NCI-H1436 treated with DMSO at 0.1 percent for 48 hours (cell line): Measurements from ENCODE around the gene DSC2.

ENCODE experiments used
- DNase-seq: peaks from one replicate; lab custom pipeline; 2025; lab: John Stamatoyannopoulos, UW

DSC2 gene

GRCh38 chr18:31098878-31099277 is 3.3 kb downstream of the DSC2 start:
- DNase-seq: no peak

GRCh38 chr18:31097666-31098065 is 4.6 kb downstream of the DSC2 start:
- DNase-seq: no peak

DNA sequence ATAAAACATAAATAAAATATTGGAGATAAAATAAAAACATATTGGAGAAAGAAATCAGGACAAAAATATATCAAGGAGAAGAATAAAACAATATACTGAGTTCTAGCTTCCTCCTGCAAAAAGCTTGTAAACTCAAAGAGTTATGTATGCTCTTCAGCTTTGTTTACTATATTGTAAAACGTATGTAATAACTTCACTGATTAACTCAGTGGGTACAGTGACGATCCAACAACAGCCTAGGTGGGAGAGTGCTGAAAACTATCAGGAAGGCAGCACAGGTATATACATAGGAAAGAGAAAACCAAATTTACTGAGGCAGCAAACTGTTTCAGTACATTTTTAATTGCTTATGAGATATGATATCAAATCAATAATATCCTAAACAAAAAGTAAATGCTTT is 8.3 kb downstream of the DSC2 start:
- no peak for DNase-seq

- no peak for DNase-seq
These were observed 8.9 kb downstream of the DSC2 start for GRCh38 chr18:31093294-31093693.

- no peak for DNase-seq
These were observed 10.9 kb downstream of the DSC2 start for GRCh38 chr18:31091350-31091749.

DNA sequence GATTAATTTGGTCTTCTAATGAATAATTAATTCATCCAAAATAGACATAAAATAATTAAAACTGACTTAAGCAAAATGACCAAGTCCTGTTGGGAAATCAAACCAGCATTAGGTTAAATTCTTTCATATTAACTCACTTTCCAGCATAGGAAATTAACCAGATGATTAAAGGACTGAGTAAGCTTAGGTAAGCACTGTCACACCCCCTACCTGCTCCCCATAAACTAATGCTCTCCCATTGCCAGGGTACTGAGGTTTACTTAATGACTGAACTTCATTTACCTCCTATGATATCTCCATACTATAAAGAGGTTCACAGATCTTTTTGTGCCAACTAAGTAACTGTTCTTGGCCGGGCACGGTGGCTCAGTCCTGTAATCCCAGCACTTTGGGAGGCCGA is 13.7 kb downstream of the DSC2 start:
- DNase-seq: no peak

GRCh38 chr18:31079973-31080372 is 22.2 kb downstream of the DSC2 start:
- DNase-seq: no peak

DNA sequence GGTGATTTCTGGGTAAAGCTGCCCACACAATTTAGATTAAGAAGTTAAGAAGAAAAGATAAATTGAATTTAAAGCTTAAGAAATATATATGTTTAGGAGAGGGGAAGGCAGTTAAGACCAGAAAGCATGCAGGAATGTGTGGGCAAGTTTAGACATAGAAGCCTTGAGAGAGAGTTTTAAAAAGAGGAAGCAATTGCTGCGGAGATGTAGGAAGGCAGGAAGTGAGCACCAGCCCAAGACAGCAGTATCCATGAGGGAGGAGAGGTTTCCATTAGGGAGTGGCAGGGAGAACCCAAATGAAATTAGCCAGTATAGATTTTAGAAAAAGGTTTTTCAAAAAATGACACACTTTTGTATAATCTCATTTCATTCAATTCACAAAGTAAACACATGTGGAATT is 24.3 kb downstream of the DSC2 start:
- DNase-seq: no peak

- DNase-seq: no peak
These were observed 30.0 kb downstream of the DSC2 start for GRCh38 chr18:31072175-31072574.

GRCh38 chr18:31070206-31070605 is 32.0 kb downstream of the DSC2 start:
- DNase-seq: no peak

- DNase-seq: no peak
These were observed 36.0 kb downstream of the DSC2 start for GRCh38 chr18:31066266-31066665.

- no peak for DNase-seq
These were observed 37.0 kb downstream of the DSC2 start for GRCh38 chr18:31065036-31065773.

DNA sequence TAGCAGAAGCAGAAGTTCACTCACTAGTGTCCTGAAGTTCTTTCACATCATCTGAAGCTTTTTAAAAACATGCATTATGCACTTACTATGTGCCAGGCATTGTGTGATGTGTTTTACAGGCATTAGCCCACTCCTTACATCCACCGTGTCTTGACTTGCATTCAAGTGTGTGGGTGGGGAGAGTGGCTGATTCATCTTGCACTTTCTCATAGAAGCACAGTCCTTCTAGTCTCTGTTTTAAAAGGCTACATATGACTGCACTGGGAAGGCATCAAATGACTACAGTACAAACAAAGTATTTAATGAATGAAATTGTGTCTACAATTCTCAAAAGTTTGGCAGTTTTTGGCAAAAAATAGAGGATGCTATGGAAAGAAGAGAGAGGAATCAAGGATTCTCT is 38.1 kb downstream of the DSC2 start:
- DNase-seq: no peak

GRCh38 chr18:31061945-31062344 is 40.3 kb downstream of the DSC2 start:
- no peak for DNase-seq

DNA sequence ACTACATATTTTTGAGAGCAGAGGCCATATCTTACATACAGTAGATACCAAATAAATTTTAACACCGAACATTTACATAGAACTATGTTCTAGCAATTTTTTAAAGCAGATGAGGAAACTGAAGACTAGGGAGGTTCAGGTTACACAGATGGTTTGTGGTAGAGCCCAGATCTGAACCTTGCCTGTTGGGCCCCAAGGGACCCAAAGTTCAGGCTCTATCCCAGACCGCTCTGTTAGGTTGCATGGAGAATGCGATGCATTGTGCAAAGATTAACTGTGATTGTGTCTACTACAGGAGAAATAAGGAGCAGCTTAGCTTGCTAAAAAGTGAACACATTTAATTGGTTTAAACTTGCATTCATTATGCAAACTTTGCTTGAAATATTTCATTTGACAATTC is 43.3 kb downstream of the DSC2 start:
- DNase-seq: no peak

DNA sequence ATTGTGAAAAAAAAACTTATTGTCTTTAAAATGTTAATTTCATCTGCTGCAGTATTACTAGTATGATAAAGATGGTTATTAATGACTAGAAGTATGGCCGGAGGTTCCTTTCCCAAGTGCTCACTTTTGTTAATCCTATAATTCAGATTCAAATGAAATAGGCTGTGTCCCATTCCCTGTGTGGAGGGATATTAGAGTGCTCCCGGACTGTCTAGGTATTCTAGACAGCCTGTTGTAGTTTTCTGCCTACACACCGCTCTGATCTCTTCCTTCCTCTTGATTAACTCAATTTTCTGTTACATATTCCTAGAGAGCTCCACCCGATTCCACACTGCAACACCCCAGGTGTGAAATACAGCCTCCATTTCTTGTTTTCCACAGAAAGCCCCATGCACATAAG is 44.3 kb downstream of the DSC2 start:
- no peak for DNase-seq

DNA sequence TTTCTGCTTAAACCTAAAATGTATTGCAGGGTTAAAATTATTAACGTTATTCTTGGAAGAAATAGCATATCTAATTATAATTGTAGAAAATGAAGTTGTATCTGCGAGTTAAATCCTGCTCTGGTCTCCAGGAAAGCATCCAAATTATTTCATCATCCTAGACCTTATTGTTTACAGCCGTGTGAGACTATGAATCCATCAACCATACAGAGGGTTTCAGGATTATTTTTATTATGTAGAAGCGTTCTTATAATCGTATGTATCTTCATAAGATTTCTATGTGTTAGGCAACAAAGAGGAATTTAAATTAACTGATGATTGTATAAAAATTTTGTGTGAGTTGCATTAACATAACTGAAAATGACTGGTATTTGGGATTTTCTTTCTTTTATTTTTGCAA is 45.2 kb downstream of the DSC2 start:
- DNase-seq: no peak

DNA sequence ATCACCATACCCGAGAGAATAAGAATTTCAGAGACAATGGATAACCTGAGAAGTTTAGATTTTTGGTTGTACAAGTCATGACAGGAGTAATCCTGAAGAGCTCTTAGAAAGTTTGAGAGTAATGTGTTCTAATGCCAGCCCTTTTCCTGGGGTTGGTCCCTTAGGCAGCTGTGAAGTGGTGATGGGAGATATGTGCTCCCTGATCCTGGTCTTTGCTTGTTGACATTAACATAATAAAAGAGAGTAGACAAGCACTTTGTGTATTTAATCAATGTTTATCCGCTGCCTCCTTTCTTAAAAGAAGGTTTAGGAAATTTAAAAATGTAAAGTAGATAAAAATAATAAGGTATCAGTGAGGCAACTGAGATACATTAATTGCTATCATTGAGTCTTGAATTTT is 45.9 kb downstream of the DSC2 start:
- no peak for DNase-seq

- no peak for DNase-seq
These were observed 51.6 kb downstream of the DSC2 start for GRCh38 chr18:31050635-31051034.

DNA sequence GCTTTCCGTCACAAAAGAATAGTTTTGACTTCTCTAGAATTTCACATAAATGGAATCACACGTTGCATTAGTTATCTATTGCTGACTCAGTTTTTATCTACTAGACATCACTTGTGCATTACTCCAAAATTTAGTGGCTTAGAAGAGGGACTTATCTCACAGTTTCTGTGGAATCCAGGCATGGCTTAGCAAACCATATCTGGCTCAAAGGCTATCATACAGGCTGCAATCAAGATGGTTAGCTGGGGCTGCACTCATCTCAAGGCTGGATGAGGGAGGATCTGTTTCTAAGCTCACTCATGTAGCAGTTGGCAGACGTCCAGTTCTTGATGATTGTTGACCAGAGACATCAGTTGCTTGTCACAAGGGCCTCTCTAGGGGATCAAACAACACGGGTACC is 53.0 kb downstream of the DSC2 start:
- DNase-seq: no peak

DNA sequence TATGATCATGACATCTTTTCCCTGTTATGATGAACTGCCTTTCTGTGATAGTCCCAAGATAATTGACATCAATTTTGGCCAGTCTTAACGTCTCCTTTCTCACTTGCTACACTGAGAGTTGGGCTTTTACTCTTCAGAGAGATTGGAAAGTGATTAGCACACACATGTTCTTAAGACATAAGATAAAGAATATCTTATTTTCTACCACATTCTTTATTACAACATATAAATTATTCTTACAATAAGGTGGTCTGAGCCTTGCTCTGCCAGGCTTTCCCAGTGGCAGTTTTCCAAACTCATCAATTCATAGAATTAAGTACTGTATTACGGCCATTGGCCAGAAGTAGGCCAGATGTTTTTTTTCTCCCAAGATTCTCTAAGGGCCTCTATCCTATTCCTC is 54.0 kb downstream of the DSC2 start:
- DNase-seq: no peak

- no peak for DNase-seq
These were observed 55.3 kb downstream of the DSC2 start for GRCh38 chr18:31046916-31047315.

GRCh38 chr18:31045599-31045998 is 56.6 kb downstream of the DSC2 start:
- DNase-seq: no peak

DNA sequence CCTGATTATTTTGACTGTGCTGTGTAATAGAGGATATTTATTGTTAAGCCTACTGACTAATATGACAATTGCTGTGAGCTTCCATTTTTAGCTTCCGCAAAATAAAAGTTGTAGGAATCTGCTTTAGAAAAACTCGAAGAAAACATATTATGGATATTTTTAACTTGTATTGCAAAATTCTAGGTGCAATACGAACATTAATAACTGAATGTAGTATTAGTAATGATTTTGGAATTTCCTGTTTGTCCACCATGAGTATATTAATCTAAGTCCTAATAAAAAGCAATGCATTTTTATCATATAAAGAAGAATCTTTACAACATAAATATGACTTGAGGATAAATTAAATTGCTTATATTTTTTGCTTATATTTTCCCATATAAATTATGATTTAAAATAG is 57.3 kb downstream of the DSC2 start:
- DNase-seq: no peak

- DNase-seq: no peak
These were observed 58.5 kb downstream of the DSC2 start for GRCh38 chr18:31043709-31044108.
